ENCODE measurements around the gene KAT6B.
"Not testable (repeated sequence)": the region's sequence is repeated elsewhere in the genome, so short reads cannot be mapped to it uniquely, and the experiment has no call there.

Gene KAT6B

DNA sequence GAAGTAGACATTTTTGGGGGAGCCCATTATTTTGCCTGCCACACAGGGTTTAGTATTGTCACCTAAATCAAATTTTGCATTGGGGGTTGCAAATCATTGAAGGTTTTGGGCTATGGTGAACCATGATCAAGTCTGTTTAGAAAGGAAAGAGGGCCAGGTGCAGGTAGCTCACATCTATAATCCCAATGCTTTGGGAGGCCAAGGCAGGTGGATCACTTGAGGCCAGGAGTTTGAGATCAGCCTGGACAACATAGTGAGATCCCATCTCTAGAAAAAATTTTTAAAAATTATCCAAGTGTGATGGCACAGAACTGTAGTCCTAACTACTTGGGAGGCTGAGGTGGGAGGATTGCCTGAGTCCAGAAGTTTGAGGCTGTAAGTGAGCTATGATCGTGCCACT lies 31.2 kb downstream of the KAT6B start:
- Histone ChIP-seq H3K9ac (ENCODE audit: low read depth, low read length) (no peak overlapping the region), H3K4me1 (ENCODE audit: insufficient read depth, low read length) (peaks cover 13% of the 10 kb centered on the region), H3K9me3 (ENCODE audit: control insufficient read depth, insufficient read depth, low read length) (no peaks in the 10 kb centered on the region), H3K36me3 (ENCODE audit: insufficient read depth, low read length) (no peaks in the 10 kb centered on the region)

DNA sequence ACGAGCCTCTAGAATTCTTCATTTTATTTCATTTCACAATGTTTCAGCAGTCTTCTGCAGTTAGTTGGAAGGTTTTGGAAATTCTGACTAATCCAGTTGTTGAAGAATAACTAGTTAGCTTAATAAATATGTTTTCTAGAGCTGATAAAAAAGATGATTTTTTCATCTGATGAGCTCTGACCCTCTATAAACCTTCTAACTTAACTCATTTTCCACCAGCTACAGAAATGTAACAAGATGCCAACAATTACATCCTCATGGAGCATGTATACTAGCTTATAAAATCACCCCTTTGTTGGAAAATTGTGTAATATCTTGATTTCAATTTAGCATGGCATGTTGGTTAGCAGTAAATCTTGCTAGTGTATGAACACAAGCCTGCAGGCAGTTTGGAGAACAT lies 33.1 kb downstream of the KAT6B start:
- Histone ChIP-seq H3K9me3 (ENCODE audit: control insufficient read depth, insufficient read depth, low read length) (no peaks in the 10 kb centered on the region), H3K36me3 (ENCODE audit: insufficient read depth, low read length) (no peaks in the 10 kb centered on the region), H3K9ac (ENCODE audit: low read depth, low read length) (no peak overlapping the region), H3K4me1 (ENCODE audit: insufficient read depth, low read length) (peaks cover 6% of the 10 kb centered on the region)

DNA sequence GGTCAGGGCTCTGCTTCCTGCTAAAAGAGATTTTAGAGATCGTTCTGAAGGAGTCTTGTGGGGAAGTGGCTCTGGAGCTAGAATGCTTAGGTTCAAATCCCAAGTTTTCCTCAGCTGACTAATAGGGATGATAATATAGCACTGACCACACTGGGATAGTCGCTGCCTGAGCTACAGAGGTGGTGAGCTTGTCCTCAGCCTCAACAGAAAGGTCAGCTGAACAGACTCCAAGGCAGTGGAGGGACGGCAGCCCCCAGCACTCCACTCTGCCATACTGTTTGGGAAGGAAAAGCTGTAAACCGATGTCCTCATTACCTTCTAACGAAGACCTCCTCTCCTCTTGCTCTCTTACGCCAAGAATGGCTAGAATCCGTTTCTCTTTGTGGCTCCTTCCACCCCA lies 36.2 kb downstream of the KAT6B start:
- Histone ChIP-seq H3K9me3 (ENCODE audit: control insufficient read depth, insufficient read depth, low read length) (no peaks in the 10 kb centered on the region), H3K9ac (ENCODE audit: low read depth, low read length) (no peak overlapping the region), H3K4me1 (ENCODE audit: insufficient read depth, low read length) (peaks cover 4% of the 10 kb centered on the region)

DNA sequence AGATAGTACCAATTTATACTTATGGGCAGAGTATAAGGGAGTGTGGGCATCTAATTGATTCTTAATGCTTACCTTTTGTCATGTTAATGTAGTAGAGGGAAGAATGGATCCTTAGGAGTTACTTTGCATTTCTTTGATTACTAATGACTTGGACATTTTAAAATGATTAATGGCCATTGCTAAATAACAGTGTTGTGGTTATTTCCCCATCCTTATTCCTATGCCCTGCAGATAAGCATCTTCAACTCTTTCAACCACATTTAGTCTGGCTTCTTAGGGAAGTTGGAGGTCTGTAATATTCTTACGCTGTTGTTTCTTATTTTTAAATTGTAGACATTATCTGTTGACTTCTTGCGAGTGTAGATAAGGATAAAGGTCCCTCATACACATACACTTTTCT lies 37.2 kb downstream of the KAT6B start:
- Histone ChIP-seq H3K36me3 (ENCODE audit: insufficient read depth, low read length) (no peaks in the 10 kb centered on the region), H3K4me1 (ENCODE audit: insufficient read depth, low read length) (peaks cover 8% of the 10 kb centered on the region), H3K9ac (ENCODE audit: low read depth, low read length) (no peak overlapping the region), H3K9me3 (ENCODE audit: control insufficient read depth, insufficient read depth, low read length) (no peaks in the 10 kb centered on the region)

More for the DNA sequence above, 36.2 kb downstream of the KAT6B start:
- no peaks in the 10 kb centered on the region for H3K36me3 ChIP-seq (ENCODE audit: insufficient read depth, low read length)

DNA sequence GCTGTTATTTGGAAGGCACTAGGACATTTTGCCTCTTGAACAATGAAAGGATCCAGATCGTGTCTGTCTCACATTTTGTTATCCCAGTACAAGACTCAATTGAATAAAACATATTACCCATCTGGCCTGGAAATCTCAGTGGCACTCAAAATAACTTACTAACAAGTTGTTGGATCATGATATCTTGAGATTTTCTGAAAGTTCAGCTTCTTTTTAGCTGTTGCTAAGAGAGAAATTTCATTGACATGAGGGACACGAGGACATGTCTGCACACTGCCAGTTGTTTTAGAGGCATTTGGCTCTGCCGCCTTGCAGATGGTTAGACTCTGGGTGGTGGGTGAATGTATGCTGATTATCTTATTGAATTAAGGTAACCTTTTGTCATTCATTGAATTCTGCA lies 41.0 kb downstream of the KAT6B start:
- Histone ChIP-seq H3K4me1 (ENCODE audit: insufficient read depth, low read length) (peaks cover 8% of the 10 kb centered on the region), H3K36me3 (ENCODE audit: insufficient read depth, low read length) (no peaks in the 10 kb centered on the region), H3K9ac (ENCODE audit: low read depth, low read length) (no peak overlapping the region), H3K9me3 (ENCODE audit: control insufficient read depth, insufficient read depth, low read length) (no peaks in the 10 kb centered on the region)

DNA sequence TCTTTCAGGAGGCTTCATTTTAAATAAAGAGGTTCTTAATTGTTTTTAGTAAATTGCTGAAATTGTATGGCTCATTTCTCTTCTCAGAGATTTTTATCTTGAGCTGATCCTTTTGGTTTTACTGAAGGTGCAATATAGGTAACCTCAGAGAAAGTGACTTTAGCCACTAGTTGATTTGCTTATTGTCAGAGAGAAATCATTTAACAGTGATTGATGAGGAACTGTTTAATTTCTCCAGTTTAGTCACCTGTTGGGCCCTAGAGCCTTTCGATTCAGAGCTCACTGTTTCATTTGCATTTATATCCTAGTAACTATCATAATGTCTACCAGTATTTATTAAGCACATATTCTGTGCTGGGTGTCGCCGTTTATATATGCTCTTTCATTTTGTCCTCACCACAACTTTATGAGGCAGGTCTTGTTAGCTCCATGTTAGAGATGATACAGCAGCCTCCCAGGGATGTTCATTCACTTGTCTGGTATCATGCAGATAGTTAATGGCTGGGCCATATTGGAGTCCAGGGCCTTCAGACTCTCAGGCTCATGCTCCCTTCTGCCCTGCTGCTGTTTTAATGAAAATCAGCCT lies 42.1 kb downstream of the KAT6B start:
- Histone ChIP-seq H3K36me3 (ENCODE audit: insufficient read depth, low read length) (no peaks in the 10 kb centered on the region), H3K9me3 (ENCODE audit: control insufficient read depth, insufficient read depth, low read length) (no peaks in the 10 kb centered on the region), H3K4me1 (ENCODE audit: insufficient read depth, low read length) (peaks cover 8% of the 10 kb centered on the region), H3K9ac (ENCODE audit: low read depth, low read length) (no peak overlapping the region)

DNA sequence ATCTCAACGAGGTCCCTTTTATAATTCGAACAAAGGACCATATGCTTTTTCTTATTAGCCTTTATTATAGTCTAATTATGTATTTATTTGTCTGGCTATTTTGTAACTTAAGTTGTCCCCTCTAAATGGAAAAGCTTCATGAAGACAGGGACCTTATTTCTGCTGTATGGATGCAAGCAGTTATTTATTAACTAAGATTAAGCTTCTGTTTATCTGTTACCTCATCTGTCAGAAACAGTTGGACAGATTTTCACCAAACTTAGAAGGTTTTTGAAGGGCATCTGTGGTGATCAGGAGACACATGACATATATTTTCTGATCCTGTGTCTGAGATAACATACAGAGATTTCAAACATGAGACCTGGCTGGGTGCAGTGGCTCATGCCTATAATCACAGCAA lies 43.2 kb downstream of the KAT6B start:
- Histone ChIP-seq H3K9me3 (ENCODE audit: control insufficient read depth, insufficient read depth, low read length) (no peaks in the 10 kb centered on the region), H3K36me3 (ENCODE audit: insufficient read depth, low read length) (no peaks in the 10 kb centered on the region), H3K9ac (ENCODE audit: low read depth, low read length) (no peak overlapping the region), H3K4me1 (ENCODE audit: insufficient read depth, low read length) (peaks cover 8% of the 10 kb centered on the region)

DNA sequence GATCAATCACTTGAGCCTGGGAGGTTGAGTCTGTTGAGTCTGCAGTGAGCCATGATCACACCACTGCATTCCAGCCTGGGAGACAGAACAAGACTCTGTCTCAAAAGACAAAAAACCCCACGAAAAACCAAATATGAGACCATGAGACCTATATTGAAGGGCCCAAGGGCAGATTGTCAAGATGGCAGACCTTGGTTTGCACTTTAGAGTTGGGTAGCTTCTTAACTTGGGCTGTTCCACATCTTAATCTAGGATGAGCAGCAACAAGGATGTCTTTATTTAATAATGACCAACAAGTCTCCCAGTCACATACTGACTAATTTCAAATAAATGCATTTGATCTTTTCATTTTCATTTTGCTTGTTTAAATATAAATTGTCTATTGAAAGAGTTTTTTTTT lies 43.8 kb downstream of the KAT6B start:
- Histone ChIP-seq H3K9me3 (ENCODE audit: control insufficient read depth, insufficient read depth, low read length) (no peaks in the 10 kb centered on the region), H3K4me1 (ENCODE audit: insufficient read depth, low read length) (peaks cover 8% of the 10 kb centered on the region), H3K9ac (ENCODE audit: low read depth, low read length) (no peak overlapping the region)

DNA sequence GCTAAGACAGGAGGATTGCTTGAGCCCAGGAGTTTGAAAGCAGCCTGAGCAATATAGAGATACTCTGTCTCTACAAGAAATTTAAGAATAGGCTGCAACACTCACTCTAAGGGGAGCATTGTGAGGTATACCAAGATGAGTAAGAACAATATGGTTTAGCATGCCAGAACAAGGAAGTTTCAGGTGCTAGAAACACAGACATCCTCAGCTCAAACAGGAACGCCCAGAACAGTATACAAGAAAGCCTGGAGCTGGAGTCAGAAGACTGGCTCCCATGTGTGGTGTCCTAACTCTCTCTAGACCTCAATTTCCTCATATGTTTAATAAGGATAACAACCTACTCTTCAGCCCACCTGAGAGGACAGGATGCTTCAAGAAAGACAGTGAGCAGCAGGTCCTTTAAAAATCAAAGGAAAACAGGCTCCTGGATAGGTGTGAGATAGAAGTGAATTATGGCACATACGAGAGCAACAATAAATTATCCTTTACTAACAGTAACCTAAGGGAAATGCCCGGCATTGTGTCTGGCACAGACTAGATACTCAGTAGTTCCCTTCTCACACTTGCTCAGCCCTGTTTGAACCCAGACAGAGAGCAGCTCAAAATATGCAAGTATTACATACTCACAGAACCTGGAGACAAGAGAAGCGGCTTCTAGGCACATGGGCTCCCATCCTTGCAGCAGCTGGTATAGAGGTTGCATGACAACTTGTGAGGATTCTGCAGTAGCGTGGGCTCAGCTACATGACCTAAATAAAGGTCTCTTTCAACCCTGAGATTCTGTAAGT lies 45.4 kb downstream of the KAT6B start:
- Histone ChIP-seq H3K4me1 (ENCODE audit: insufficient read depth, low read length) (peaks cover 8% of the 10 kb centered on the region), H3K9me3 (ENCODE audit: control insufficient read depth, insufficient read depth, low read length) (no peaks in the 10 kb centered on the region), H3K36me3 (ENCODE audit: insufficient read depth, low read length) (no peaks in the 10 kb centered on the region), H3K9ac (ENCODE audit: low read depth, low read length) (no peak overlapping the region)

More for the DNA sequence above, 43.8 kb downstream of the KAT6B start:
- no peaks in the 10 kb centered on the region for H3K36me3 ChIP-seq (ENCODE audit: insufficient read depth, low read length)

DNA sequence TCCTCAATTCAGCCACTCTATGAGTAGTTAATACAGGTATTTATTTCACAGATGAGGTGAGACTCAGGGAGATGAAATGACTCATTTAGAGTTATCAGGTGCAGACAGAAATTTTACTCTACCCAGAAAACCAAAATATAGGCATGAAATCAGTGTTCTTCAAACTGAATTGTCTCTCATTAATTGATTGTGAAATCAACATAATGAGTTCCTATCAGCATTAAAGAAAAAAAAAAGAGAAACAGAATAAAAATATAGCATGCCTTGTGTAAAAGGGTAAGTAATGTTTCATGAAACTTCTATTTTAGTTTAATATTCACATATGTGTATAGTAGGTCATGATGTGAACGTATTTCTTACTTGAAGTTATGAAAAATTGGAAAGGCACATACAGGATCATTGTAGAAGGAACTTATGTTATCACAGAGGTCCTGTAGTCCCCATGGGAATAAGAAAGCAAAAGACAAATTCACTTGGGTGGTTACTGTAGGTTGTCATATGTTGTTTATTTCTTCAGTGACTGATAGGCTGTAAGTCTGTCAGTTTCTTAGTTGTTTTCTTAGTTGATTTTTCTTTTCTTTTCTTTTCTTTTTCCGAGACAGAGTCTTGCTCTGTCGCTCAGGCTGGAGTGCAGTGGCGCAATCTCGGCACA lies 47.5 kb downstream of the KAT6B start:
- no peaks in the 10 kb centered on the region for H3K9me3 ChIP-seq (ENCODE audit: control insufficient read depth, insufficient read depth, low read length)
- no peaks in the 10 kb centered on the region for H3K4me1 ChIP-seq (ENCODE audit: insufficient read depth, low read length)
- no peaks in the 10 kb centered on the region for H3K36me3 ChIP-seq (ENCODE audit: insufficient read depth, low read length)
- no peak overlapping the region for H3K9ac ChIP-seq (ENCODE audit: low read depth, low read length)

DNA sequence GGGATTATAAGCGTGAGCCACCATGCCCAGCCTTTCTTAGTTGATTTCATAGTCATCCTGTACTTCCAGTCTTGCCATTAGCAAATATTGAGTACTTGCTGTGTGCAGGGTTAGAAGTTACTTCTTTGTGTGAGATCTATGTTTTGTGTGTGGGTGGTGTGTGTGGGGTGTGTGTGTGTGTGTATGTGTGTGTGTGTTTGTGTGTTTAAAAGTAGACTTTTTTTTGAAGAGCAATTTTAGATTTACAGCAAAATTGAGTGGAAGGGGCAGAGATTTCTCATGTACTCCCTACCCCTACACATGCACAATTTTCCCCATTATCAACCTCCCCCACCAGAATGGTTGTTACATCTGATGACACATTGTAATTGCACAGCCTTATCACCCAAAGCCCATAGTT lies 48.2 kb downstream of the KAT6B start:
- H3K9me3 ChIP-seq (ENCODE audit: control insufficient read depth, insufficient read depth, low read length): no peaks in the 10 kb centered on the region
- H3K4me1 ChIP-seq (ENCODE audit: insufficient read depth, low read length): no peaks in the 10 kb centered on the region
- no peaks in the 10 kb centered on the region for H3K36me3 ChIP-seq (ENCODE audit: insufficient read depth, low read length)
- H3K9ac ChIP-seq (ENCODE audit: low read depth, low read length): no peak overlapping the region

DNA sequence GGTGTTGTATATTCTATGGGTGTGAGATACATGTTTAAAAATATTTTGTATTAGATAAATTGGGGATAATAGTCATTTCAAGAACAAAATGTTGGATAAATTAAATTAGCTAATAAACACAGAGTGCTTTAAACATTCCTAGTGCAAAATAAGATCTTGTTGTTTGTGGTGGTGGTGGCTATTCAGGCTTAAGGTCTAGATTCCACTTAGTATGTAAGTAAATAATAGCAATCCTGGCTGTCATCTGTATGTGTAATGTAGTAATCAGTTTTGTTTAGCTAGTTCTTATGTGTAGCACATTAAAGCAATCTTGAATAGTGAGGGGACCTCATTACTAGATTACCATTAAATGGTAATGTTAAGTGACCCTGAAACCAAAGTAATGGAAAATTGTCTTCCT lies 48.7 kb downstream of the KAT6B start:
- Histone ChIP-seq H3K36me3 (ENCODE audit: insufficient read depth, low read length) (no peaks in the 10 kb centered on the region), H3K9ac (ENCODE audit: low read depth, low read length) (no peak overlapping the region), H3K4me1 (ENCODE audit: insufficient read depth, low read length) (no peaks in the 10 kb centered on the region), H3K9me3 (ENCODE audit: control insufficient read depth, insufficient read depth, low read length) (no peaks in the 10 kb centered on the region)

DNA sequence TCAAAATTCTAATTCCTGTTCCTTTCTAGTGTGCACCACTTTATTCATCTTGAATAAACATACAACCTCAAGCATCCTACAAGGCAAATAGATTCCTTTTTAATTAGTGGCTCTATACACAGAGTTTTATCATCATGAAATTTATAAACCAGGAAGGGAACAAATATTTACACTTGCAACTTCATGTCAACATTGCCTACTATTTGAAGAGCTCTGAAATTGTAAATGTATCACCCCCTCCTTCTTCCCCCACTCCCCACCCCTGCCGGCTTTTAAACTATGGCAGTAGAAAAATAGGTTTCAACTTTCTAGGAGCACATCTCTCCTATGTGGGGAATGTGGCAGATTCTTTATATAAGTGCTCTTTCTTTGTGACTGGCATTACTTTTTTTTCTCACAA lies 49.6 kb downstream of the KAT6B start:
- Histone ChIP-seq H3K9ac (ENCODE audit: low read depth, low read length) (no peak overlapping the region), H3K36me3 (ENCODE audit: insufficient read depth, low read length) (no peaks in the 10 kb centered on the region)

DNA sequence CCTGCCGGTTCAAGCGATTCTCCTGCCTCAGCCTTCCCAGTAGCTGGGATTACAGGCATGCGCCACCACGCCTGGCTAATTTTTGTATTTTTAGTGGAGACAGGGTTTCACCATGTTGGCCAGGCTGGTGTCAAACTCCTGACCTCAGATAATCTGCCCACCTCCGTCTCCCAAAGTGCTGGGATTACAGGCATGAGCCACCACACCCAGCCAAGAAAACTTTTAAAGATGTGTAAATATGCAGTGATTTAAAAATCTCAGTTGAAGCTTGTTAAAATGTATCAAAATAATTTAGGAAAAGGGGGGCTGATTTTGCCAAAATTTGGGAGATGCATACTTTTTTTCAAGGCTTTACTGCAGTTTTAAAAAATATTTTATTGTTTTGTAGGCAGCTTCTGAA lies 50.7 kb downstream of the KAT6B start:
- not testable (repeated sequence) for H3K36me3 ChIP-seq (ENCODE audit: insufficient read depth, low read length); H3K9ac ChIP-seq (ENCODE audit: low read depth, low read length); H3K4me1 ChIP-seq (ENCODE audit: insufficient read depth, low read length); H3K9me3 ChIP-seq (ENCODE audit: control insufficient read depth, insufficient read depth, low read length)

More for the DNA sequence above, 49.6 kb downstream of the KAT6B start:
- no peaks in the 10 kb centered on the region for H3K9me3 ChIP-seq (ENCODE audit: control insufficient read depth, insufficient read depth, low read length)
- H3K4me1 ChIP-seq (ENCODE audit: insufficient read depth, low read length): no peaks in the 10 kb centered on the region

DNA sequence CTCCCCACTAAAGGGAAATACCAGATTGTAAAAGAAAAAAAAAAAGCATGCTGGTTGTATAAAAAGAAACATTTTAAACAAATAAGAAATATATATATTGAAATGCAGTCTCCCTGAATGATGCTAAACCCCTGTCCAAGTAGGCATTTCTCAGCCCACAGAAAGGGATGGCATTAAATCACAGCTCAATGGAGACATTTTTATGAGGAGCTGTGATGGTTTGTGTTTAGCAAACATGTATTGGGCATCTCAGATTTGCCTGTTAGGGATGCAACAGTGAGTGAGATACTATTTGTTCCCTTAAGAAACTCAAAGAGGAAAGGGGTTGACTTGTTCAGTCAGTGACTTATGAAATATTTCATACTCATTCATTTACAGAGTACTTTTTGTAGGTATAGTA lies 51.5 kb downstream of the KAT6B start:
- Histone ChIP-seq H3K9ac (ENCODE audit: low read depth, low read length) (no peak overlapping the region), H3K9me3 (ENCODE audit: control insufficient read depth, insufficient read depth, low read length) (no peaks in the 10 kb centered on the region), H3K4me1 (ENCODE audit: insufficient read depth, low read length) (no peaks in the 10 kb centered on the region), H3K36me3 (ENCODE audit: insufficient read depth, low read length) (no peaks in the 10 kb centered on the region)
